PFSK-1 (cell line): ENCODE data around the gene STK26.

ENCODE experiments used
- POLR2AphosphoS5 ChIP-seq: IDR thresholded peaks from 2 replicates; pipeline ENCODE4 v1.6.1; 2012; ENCODE audit warnings: low read depth, mild to moderate bottlenecking, control low read depth, low read length, moderate library complexity
- REST ChIP-seq, 2 experiments: IDR thresholded peaks; 2 replicates each; pipeline versions ENCODE4 v1.6.1 to v1.8.0; 2011 to 2012; ENCODE audit warnings: low read depth in 2 of 2, low read length in 2 of 2, control low read depth in 1 of 2, inconsistent platforms in 1 of 2, mild to moderate bottlenecking in 1 of 2, moderate library complexity in 1 of 2; ENCODE audit not compliant: insufficient read depth in 1 of 2
- SIN3A ChIP-seq: IDR thresholded peaks from 2 replicates; pipeline ENCODE4 v1.6.1; 2012; ENCODE audit warnings: mild to moderate bottlenecking, low read length, moderate library complexity, borderline replicate concordance; ENCODE audit not compliant: insufficient read depth
- TAF1 ChIP-seq: IDR thresholded peaks from 2 replicates; pipeline ENCODE4 v1.6.1; 2012; ENCODE audit warnings: low read length, control low read depth, borderline replicate concordance; ENCODE audit not compliant: insufficient read depth

GRCh38 chrX:132092439-132093065 lies 69.5 kb downstream of the STK26 start:
- TF ChIP-seq SIN3A (no peak), TAF1 (no peak), POLR2AphosphoS5 (no peak), REST (IDR thresholded peaks at IDR 0.05; ENCODE audit: insufficient read depth in 1 of 2, low read depth in 2 of 2, low read length in 2 of 2) (no peak)
